PC-3 (cell line): ENCODE measurements around the gene DTNBP1. TPM values are rescaled to one million over a fixed set of nuclear protein-coding genes. Genes with fewer than 3 reads are reported as not detected.
"Not testable (repeated sequence)": the region's sequence is repeated elsewhere in the genome, so short reads cannot be mapped to it uniquely, and the experiment has no call there.

Experiments used
- ATAC-seq: fragments of 200-7000 bp; cut with Tn5 transposase; 2 replicates; pipeline ENCODE4 v1.9.1; 2020; ENCODE audit warnings: mild to moderate bottlenecking, moderate library complexity
- BruUV-seq: library from RNA; stranded (reverse); fragments of 400-500 nt; replicated peaks from 2 replicates; lab custom pipeline; 2021; lab: Mats Ljungman, UMichigan
- CTCF ChIA-PET: fragments of 300-600 bp; sonication (Branson Sonifier 250); formaldehyde crosslinking; loops from one replicate; lab custom pipeline; 2022; ENCODE audit warnings: antibody characterized with exemption; lab: Charles Lee
- POLR2A ChIA-PET: fragments of 300-600 bp; sonication (Branson Sonifier 250); formaldehyde crosslinking; loops from one replicate; lab custom pipeline; 2022; ENCODE audit warnings: antibody characterized with exemption; ENCODE audit not compliant: unreplicated experiment; lab: Charles Lee
- DNase-seq: peaks from one replicate; pipeline ENCODE4 v3.0.0-alpha.2; 2015
- H2AFZ ChIP-seq: fragments of 300-600 bp; sonication (generic); 2 replicates; pipeline ENCODE4 v1.6.0; 2016; ENCODE audit warnings: antibody characterized with exemption, low read length
- H3F3A ChIP-seq: fragments of 300-600 bp; sonication (generic); one replicate; pipeline ENCODE4 v1.6.0; 2017; ENCODE audit warnings: antibody characterized with exemption, low read length, control low read depth, mild to moderate bottlenecking; ENCODE audit not compliant: unreplicated experiment
- H3K27ac ChIP-seq: fragments of 300-600 bp; sonication (generic); 2 replicates; pipeline ENCODE4 v1.5.1; 2016; ENCODE audit warnings: mild to moderate bottlenecking, low read length
- H3K27me3 ChIP-seq: fragments of 300-600 bp; sonication (generic); 2 replicates; pipeline ENCODE4 v1.6.1; 2016; ENCODE audit warnings: low read length, mixed read lengths
- H3K36me3 ChIP-seq: fragments of 300-600 bp; sonication (generic); 2 replicates; pipeline ENCODE4 v1.6.1; 2016; ENCODE audit warnings: low read depth, mixed run types, low read length, mixed read lengths
- H3K4me1 ChIP-seq: fragments of 300-600 bp; sonication (generic); 2 replicates; pipeline ENCODE4 v1.5.1; 2016; ENCODE audit warnings: low read length; ENCODE audit not compliant: insufficient read depth
- H3K4me2 ChIP-seq: fragments of 300-600 bp; sonication (generic); 2 replicates; pipeline ENCODE4 v1.6.0; 2016; ENCODE audit warnings: low read length
- H3K4me3 ChIP-seq: fragments of 300-600 bp; sonication (generic); 2 replicates; pipeline ENCODE4 v1.5.1; 2016; ENCODE audit warnings: mild to moderate bottlenecking, low read length, mixed read lengths
- H3K79me2 ChIP-seq: fragments of 300-600 bp; sonication (generic); 2 replicates; pipeline ENCODE4 v1.6.1; 2017; ENCODE audit warnings: low read length, mixed read lengths
- H3K9ac ChIP-seq: fragments of 300-600 bp; sonication (generic); 2 replicates; pipeline ENCODE4 v1.6.0; 2016; ENCODE audit warnings: mild to moderate bottlenecking, low read length
- H3K9me2 ChIP-seq: fragments of 300-600 bp; sonication (generic); replicated peaks from 2 replicates; pipeline ENCODE4 v1.6.1; 2016; ENCODE audit warnings: mixed run types, low read length, mixed read lengths
- H3K9me3 ChIP-seq: fragments of 300-600 bp; sonication (generic); 2 replicates; pipeline ENCODE4 v1.6.1; 2016; ENCODE audit warnings: low read length, mixed read lengths
- H4K20me1 ChIP-seq: fragments of 300-600 bp; sonication (generic); 2 replicates; pipeline ENCODE4 v1.6.1; 2016; ENCODE audit warnings: low read length, mixed read lengths
- CTCF ChIP-seq: fragments of 300-600 bp; sonication (generic); conservative IDR thresholded peaks from 2 replicates; pipeline ENCODE4 v1.5.1; 2017; ENCODE audit warnings: antibody characterized with exemption, low read depth, mild to moderate bottlenecking, low read length
- EZH2 ChIP-seq: fragments of 300-600 bp; sonication (generic); IDR thresholded peaks from one replicate; pipeline ENCODE4 v1.6.1; 2017; ENCODE audit warnings: antibody characterized with exemption, mild to moderate bottlenecking, low read length; ENCODE audit not compliant: unreplicated experiment
- EZH2phosphoT487 ChIP-seq: fragments of 300-600 bp; sonication (generic); IDR thresholded peaks from 2 replicates; pipeline ENCODE4 v1.6.1; 2018; ENCODE audit warnings: mild to moderate bottlenecking, antibody characterized with exemption, low read length, borderline replicate concordance
- intact Hi-C: fragments of 100-400 bp; cut with micrococcal nuclease; formaldehyde crosslinking; loops from 2 replicates; pipeline ENCODE4 v1.9.0; 2023
- total RNA-seq: library from RNA; depleted of rRNA; stranded (reverse); fragments of >200 nt; gene quantifications from 2 replicates; pipeline ENCODE4 v1.2.3, GENCODE V29; 2014

The DTNBP1 gene
- total RNA-seq, 1 experiment from 2014 or later = 7.9 TPM

GRCh38 chr6:15546591-15546990 is 116.2 kb downstream of the DTNBP1 start:
- H2AFZ ChIP-seq = no peak overlapping the region
- no peak overlapping the region for H3K4me3 ChIP-seq
- no peak overlapping the region for H3K27ac ChIP-seq
- no peaks in the 10 kb centered on the region for H3F3A ChIP-seq
- H3K4me2 ChIP-seq = no peak overlapping the region
- no peaks in the 10 kb centered on the region for H3K27me3 ChIP-seq
- TF ChIP-seq EZH2phosphoT487 (no peak), EZH2 (no peak), CTCF (no peak)
- no peak overlapping the region for H3K9ac ChIP-seq
- peak; percentile 30 for DNase-seq
- CTCF ChIA-PET = no interaction called here
- BruUV-seq = no TSS peak
- no peaks in the 10 kb centered on the region for H3K9me3 ChIP-seq
- H4K20me1 ChIP-seq = no peaks in the 10 kb centered on the region
- H3K4me1 ChIP-seq = no peaks in the 10 kb centered on the region
- no peak for ATAC-seq
- no peaks in the 10 kb centered on the region for H3K36me3 ChIP-seq
- H3K9me2 ChIP-seq = no peaks in the 10 kb centered on the region
- H3K79me2 ChIP-seq = no peaks in the 10 kb centered on the region
- intact Hi-C loops = no loop called here
- POLR2A ChIA-PET = no interaction called here

GRCh38 chr6:15544321-15544900 is 118.4 kb downstream of the DTNBP1 start:
- no peaks in the 10 kb centered on the region for H3K4me1 ChIP-seq
- CTCF ChIA-PET = no interaction called here
- no peaks in the 10 kb centered on the region for H4K20me1 ChIP-seq
- DNase-seq (no peak), ATAC-seq (no peak)
- no peak overlapping the region for H2AFZ ChIP-seq
- no peaks in the 10 kb centered on the region for H3K79me2 ChIP-seq
- no TSS peak for BruUV-seq
- no peaks in the 10 kb centered on the region for H3K9me3 ChIP-seq
- POLR2A ChIA-PET = no interaction called here
- intact Hi-C loops = no loop called here
- H3K27me3 ChIP-seq = no peaks in the 10 kb centered on the region
- no peak overlapping the region for H3K4me2 ChIP-seq
- H3K9ac ChIP-seq = no peak overlapping the region
- H3F3A ChIP-seq = no peaks in the 10 kb centered on the region
- no peaks in the 10 kb centered on the region for H3K36me3 ChIP-seq
- TF ChIP-seq EZH2phosphoT487 (no peak), CTCF (no peak), EZH2 (no peak)
- H3K9me2 ChIP-seq = no peaks in the 10 kb centered on the region
- no peak overlapping the region for H3K27ac ChIP-seq
- H3K4me3 ChIP-seq = no peak overlapping the region

GRCh38 chr6:15543332-15543917 is 119.4 kb downstream of the DTNBP1 start:
- H2AFZ ChIP-seq, H3K4me1 ChIP-seq, H3K36me3 ChIP-seq, H3K9me3 ChIP-seq, ATAC-seq, H3K9me2 ChIP-seq, DNase-seq, H3K27me3 ChIP-seq, H3K4me3 ChIP-seq, POLR2A ChIA-PET, BruUV-seq, H3K27ac ChIP-seq, CTCF ChIA-PET, H3K79me2 ChIP-seq, H3K4me2 ChIP-seq, H3F3A ChIP-seq, H4K20me1 ChIP-seq, H3K9ac ChIP-seq, intact Hi-C loops: not testable (repeated sequence)
